ENCODE results near the gene AIP. TPM values are rescaled to one million over a fixed set of nuclear protein-coding genes. Genes with fewer than 3 reads are reported as not detected.

AIP gene
- total and polyA plus RNA-seq, 9 of the 15 experiments (the other 6 are each of a cell fraction or from before 2014, with no cell fraction given): 5.2 to 92.5 (median 52.7) TPM

DNA sequence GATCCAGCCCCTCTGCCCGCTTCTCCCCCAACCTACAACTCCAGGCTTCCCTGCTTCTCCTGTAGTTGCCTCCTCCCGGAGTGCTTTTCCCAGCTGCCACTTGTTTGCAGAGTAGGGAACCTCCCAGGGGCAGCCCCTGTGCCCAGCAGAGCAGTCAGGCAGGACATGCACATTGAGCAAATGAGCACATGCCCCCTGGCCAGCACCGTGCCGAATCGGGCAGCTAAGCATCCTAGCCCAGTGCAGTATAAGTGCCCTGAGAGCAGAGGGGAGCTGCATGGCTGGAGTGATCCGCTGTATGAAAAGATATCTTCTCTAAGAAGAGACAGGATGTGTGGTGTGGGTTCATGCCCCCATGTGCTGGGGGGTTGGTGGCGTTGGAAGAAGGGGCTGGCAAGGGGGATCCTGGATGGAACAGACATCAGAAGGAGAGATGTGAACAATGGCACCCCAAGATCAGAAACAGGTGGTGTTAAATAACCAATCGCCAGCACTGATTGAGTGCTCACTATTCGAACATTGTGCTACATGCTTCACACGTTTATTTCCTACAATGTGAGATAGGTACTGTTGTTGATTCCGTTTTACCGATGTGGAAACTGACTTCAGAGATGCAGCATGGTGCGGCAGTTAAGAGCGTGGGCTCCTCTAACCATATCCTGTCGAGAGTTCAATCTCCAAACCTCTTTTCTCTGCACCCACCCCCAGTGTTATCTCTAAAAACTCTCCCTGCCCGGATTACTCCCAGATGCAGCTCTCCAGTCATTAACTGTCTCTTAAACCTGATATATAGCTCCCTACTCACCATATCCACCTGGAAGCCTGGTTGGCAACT is 1.2 kb downstream of the AIP start (continued):
- TF ChIP-seq SRF (CRISPR knock-in tag; IDR thresholded peaks at IDR 0.05) (no peak), ZNF175 (CRISPR knock-in tag; IDR thresholded peaks at IDR 0.05; ENCODE audit: low read depth) (no peak), PKNOX1 (IDR thresholded peaks at IDR 0.05) (0 out of 2 replicates have a peak, but pooled peaks have one; percentile 36), CEBPZ (IDR thresholded peaks at IDR 0.05; ENCODE audit: borderline replicate concordance, low read depth, low read length) (no peak), HDAC3 (IDR thresholded peaks at IDR 0.05; ENCODE audit: borderline replicate concordance, partially characterized antibody) (no peak), ZKSCAN1 (IDR thresholded peaks at IDR 0.05; ENCODE audit: low read depth, low read length) (no peak), ARID1B (IDR thresholded peaks at IDR 0.05) (0 out of 2 replicates have a peak, but pooled peaks have one; percentile 31), MYC (IDR thresholded peaks at IDR 0.05; ENCODE audit: low read depth, low read length) (peak; percentile 11; the same call in 1 of the 2 replicates), MYC (CRISPR knock-in tag; IDR thresholded peaks at IDR 0.05; ENCODE audit: borderline replicate concordance, low read depth) (no peak), CBFA2T3 (IDR thresholded peaks at IDR 0.05) (peak; percentile 63), RCOR1 (IDR thresholded peaks at IDR 0.05; ENCODE audit: borderline replicate concordance in 1 of 2, low read depth in 2 of 2, low read length in 2 of 2) (peak in 1 of 2 experiments; percentile 46; a peak in 1 of 4 replicates), JUN (IDR thresholded peaks at IDR 0.05; ENCODE audit: borderline replicate concordance, low read depth, low read length) (no peak), JUN (CRISPR knock-in tag; IDR thresholded peaks at IDR 0.05; ENCODE audit: borderline replicate concordance) (peak; percentile 42; the same call in 1 of the 2 replicates), CBX2 (IDR thresholded peaks at IDR 0.05; ENCODE audit: insufficient read depth, low read length, poor library complexity, severe bottlenecking) (no peak)
- TF ChIP-seq, protein P1, sequence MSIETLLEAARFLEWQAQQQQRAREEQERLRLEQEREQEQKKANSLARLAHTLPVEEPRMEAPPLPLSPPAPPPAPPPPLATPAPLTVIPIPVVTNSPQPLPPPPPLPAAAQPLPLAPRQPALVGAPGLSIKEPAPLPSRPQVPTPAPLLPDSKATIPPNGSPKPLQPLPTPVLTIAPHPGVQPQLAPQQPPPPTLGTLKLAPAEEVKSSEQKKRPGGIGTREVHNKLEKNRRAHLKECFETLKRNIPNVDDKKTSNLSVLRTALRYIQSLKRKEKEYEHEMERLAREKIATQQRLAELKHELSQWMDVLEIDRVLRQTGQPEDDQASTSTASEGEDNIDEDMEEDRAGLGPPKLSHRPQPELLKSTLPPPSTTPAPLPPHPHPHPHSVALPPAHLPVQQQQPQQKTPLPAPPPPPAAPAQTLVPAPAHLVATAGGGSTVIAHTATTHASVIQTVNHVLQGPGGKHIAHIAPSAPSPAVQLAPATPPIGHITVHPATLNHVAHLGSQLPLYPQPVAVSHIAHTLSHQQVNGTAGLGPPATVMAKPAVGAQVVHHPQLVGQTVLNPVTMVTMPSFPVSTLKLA (conservative IDR thresholded peaks at IDR 0.05): no peak
- TF ChIP-seq, protein P2, sequence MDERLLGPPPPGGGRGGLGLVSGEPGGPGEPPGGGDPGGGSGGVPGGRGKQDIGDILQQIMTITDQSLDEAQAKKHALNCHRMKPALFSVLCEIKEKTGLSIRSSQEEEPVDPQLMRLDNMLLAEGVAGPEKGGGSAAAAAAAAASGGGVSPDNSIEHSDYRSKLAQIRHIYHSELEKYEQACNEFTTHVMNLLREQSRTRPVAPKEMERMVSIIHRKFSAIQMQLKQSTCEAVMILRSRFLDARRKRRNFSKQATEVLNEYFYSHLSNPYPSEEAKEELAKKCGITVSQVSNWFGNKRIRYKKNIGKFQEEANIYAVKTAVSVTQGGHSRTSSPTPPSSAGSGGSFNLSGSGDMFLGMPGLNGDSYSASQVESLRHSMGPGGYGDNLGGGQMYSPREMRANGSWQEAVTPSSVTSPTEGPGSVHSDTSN (CRISPR knock-in tag; IDR thresholded peaks at IDR 0.05; ENCODE audit: low read depth): no peak
- TF ChIP-seq, protein P2 (tag; conservative IDR thresholded peaks at IDR 0.05; ENCODE audit: low read depth): 0 out of 2 replicates have a peak, but pooled peaks have one; percentile 28

All from K562 (cell line).